Spleen (tissue), 11 donors: ENCODE data around the gene SHE. TPM values are rescaled to one million over a fixed set of nuclear protein-coding genes. Genes with fewer than 3 reads are reported as not detected.

Experiments
- DNase-seq: peaks from one replicate; pipeline ENCODE4 v3.0.0-alpha.2; 2020
- H3K27ac ChIP-seq, 8 donors: fragments of 200-600 bp; sonication (generic) in 7 of 8; 1 replicate in 4 of 8; 2 replicates in 4 of 8; pipeline versions ENCODE4 v1.5.0 to v1.8.0; 2016 to 2021; ENCODE audit warnings: inconsistent platforms in 4 of 8, mild to moderate bottlenecking in 4 of 8, moderate library complexity in 1 of 8
- H3K27me3 ChIP-seq, 7 donors: fragments of 200-600 bp; sonication (generic) in 6 of 7; replicated peaks in 1 of 7; 1 replicate in 4 of 7; 2 replicates in 3 of 7; pipeline versions ENCODE4 v1.5.0 to v1.8.0; 2016 to 2021; ENCODE audit warnings: inconsistent platforms in 3 of 7, mild to moderate bottlenecking in 1 of 7
- H3K36me3 ChIP-seq, 6 donors: fragments of 200-600 bp; sonication (generic) in 5 of 6; 1 replicate in 4 of 6; 2 replicates in 2 of 6; pipeline versions ENCODE4 v1.5.0 to v1.8.0; 2016 to 2021; ENCODE audit warnings: inconsistent platforms in 2 of 6
- H3K4me1 ChIP-seq, 6 donors: fragments of 200-600 bp; sonication (generic) in 5 of 6; 1 replicate in 3 of 6; 2 replicates in 3 of 6; pipeline versions ENCODE4 v1.5.0 to v1.8.0; 2016 to 2021; ENCODE audit warnings: inconsistent platforms in 3 of 6
- H3K4me3 ChIP-seq, 8 donors: fragments of 200-600 bp; sonication (generic) in 7 of 8; 1 replicate in 4 of 8; 2 replicates in 4 of 8; pipeline versions ENCODE4 v1.5.0 to v1.8.0; 2016 to 2021; ENCODE audit warnings: inconsistent platforms in 4 of 8, mild to moderate bottlenecking in 4 of 8, moderate library complexity in 2 of 8
- H3K9me3 ChIP-seq, 8 donors: fragments of 200-600 bp; sonication (generic) in 7 of 8; 1 replicate in 4 of 8; 2 replicates in 4 of 8; pipeline versions ENCODE4 v1.5.0 to v1.8.0; 2016 to 2021; ENCODE audit warnings: inconsistent platforms in 4 of 8
- CTCF ChIP-seq, 11 experiments: fragments of 200-600 bp in 7 of 11; fragments of 450-650 bp in 4 of 11; sonication (generic) in 4 of 11; IDR thresholded peaks in 8 of 11; conservative IDR thresholded peaks in 3 of 11; 1 replicate in 7 of 11; 2 replicates in 4 of 11; pipeline versions ENCODE4 v1.4.0 to v1.8.0; 2016 to 2021; ENCODE audit warnings: antibody characterized with exemption in 11 of 11, inconsistent platforms in 4 of 11, mild to moderate bottlenecking in 1 of 11
- POLR2A ChIP-seq, 3 donors: fragments of 450-650 bp; IDR thresholded peaks; one replicate each; pipeline ENCODE4 v1.5.1; 2017; ENCODE audit warnings: antibody characterized with exemption in 3 of 3, mild to moderate bottlenecking in 1 of 3
- POLR2AphosphoS5 ChIP-seq, 3 donors: sonication (generic); formaldehyde crosslinking; IDR thresholded peaks; one replicate each; pipeline ENCODE4 v1.5.1; 2017; ENCODE audit warnings: antibody characterized with exemption in 3 of 3
- whole genome bisulfite sequencing, 5 donors: extraction: QIAGEN DNeasy Blood & Tissue Kit in 3 of 5; methylation state at CpG; one replicate each; pipeline versions ENCODE4 v1.1.5 to v1.1.7; 2013 to 2018; 5-methylcytosine and 5-hydroxymethylcytosine counted together
- intact Hi-C: fragments of 100-400 bp; cut with DNase I; formaldehyde crosslinking; loops from one replicate; pipeline ENCODE4 v1.15.0; 2023; ENCODE audit warnings: low total_unique reads
- polyA plus RNA-seq, 3 donors: library from polyadenylated mRNA; stranded (reverse); fragments of 200-250 nt; gene quantifications; one replicate each; pipeline ENCODE4 v1.2.1, GENCODE V29; 2013
- total RNA-seq, 7 donors: library from RNA; depleted of rRNA in 3 of 7; stranded (reverse); fragments of >200 nt in 3 of 7; fragmentation: NEBNext Ultra II Directional in 4 of 7; extraction: Animal tissue kit (Norgen Biotek cat#: 25700) in 4 of 7; gene quantifications; one replicate each; pipeline versions ENCODE4 v1.1.0 to v1.2.1, GENCODE V29; 2016 to 2021
- donor health status: healthy with polysubstance abuse.
- donor health status: DM: no; HTN: no; CAD: no; lungs with moderate emphysema.
- donor health status: DM: no; HTN: no; CAD: no.
- donor health status: Bipolar disorder and iron deficiency.
- donor health status: healthy.
- donor health status: DM: no; HTN: no; CAD: no.
- donor health status: DM: yes; HTN: yes; CAD: no.

SHE gene
- total and polyA plus RNA-seq, 10 donors, result 8.2 to 54.7 (median 32.4) TPM

- intact Hi-C loops, result no loop called here
- no peak for DNase-seq
- no peaks in the 10 kb centered on the region for H3K9me3 ChIP-seq
- no peak overlapping the region for H3K27ac ChIP-seq
- 85 to 95% (median 90%) methylated on average over 10 of the region's 10 CpGs for WGBS, 5 donors
- peaks cover 0 to 32% (median 8%) of the 10 kb centered on the region in 6 donors for H3K4me1 ChIP-seq
- no peak overlapping the region for H3K4me3 ChIP-seq
- TF ChIP-seq POLR2A (IDR thresholded peaks at IDR 0.05) (no peak), POLR2AphosphoS5 (IDR thresholded peaks at IDR 0.05) (no peak), CTCF (IDR thresholded peaks at IDR 0.05 in 8 of 11, conservative IDR thresholded peaks at IDR 0.05 in 3 of 11) (no peak)
- H3K27me3 ChIP-seq, result no peaks in the 10 kb centered on the region
- H3K36me3 ChIP-seq, result peaks cover 0 to 97% (median 22%) of the 10 kb centered on the region in 6 donors
Measured at GRCh38 chr1:154446292-154446691, 55.9 kb downstream of the SHE start.

GRCh38 chr1:154445040-154445472, 57.2 kb downstream of the SHE start:
- no peaks in the 10 kb centered on the region for H3K9me3 ChIP-seq
- H3K4me1 ChIP-seq, result peaks cover 0 to 44% (median 16%) of the 10 kb centered on the region in 6 donors
- H3K27ac ChIP-seq, result no peak overlapping the region
- intact Hi-C loops, result no loop called here
- peaks cover 0 to 96% (median 20%) of the 10 kb centered on the region in 6 donors for H3K36me3 ChIP-seq
- no peak overlapping the region for H3K4me3 ChIP-seq
- TF ChIP-seq CTCF (IDR thresholded peaks at IDR 0.05 in 8 of 11, conservative IDR thresholded peaks at IDR 0.05 in 3 of 11) (no peak), POLR2A (IDR thresholded peaks at IDR 0.05) (no peak)
- WGBS, 5 donors, result 31 to 38% (median 35%) methylated on average over 6 to 7 of the region's 7 CpGs
- no peak for DNase-seq
- H3K27me3 ChIP-seq, result no peaks in the 10 kb centered on the region

GRCh38 chr1:154443274-154444013, 58.8 kb downstream of the SHE start:
- 88 to 92% (median 89%) methylated on average over 8 of the region's 8 CpGs for WGBS, 5 donors
- Histone ChIP-seq H3K36me3 (peaks cover 0 to 94% (median 10%) of the 10 kb centered on the region in 6 donors), H3K27me3 (no peaks in the 10 kb centered on the region), H3K4me3 (no peak overlapping the region), H3K9me3 (no peaks in the 10 kb centered on the region), H3K4me1 (peaks cover 0 to 60% (median 29%) of the 10 kb centered on the region in 6 donors), H3K27ac (no peak overlapping the region)
- DNase-seq, result no peak
- no peak for TF ChIP-seq POLR2AphosphoS5 (IDR thresholded peaks at IDR 0.05)
- no peak for TF ChIP-seq POLR2A (IDR thresholded peaks at IDR 0.05)
- no peak for TF ChIP-seq CTCF (IDR thresholded peaks at IDR 0.05 in 8 of 11, conservative IDR thresholded peaks at IDR 0.05 in 3 of 11)
- intact Hi-C loops, result no loop called here

- Histone ChIP-seq H3K27me3 (no peaks in the 10 kb centered on the region), H3K36me3 (peaks cover 0 to 97% (median 3%) of the 10 kb centered on the region in 6 donors), H3K9me3 (no peaks in the 10 kb centered on the region), H3K4me1 (peaks cover 0 to 64% (median 29%) of the 10 kb centered on the region in 6 donors), H3K4me3 (no peak overlapping the region), H3K27ac (peak overlapping the region in 2 of 8 donors; percentile 11 to 41)
- no peak for DNase-seq
- intact Hi-C loops, result no loop called here
- no peak for TF ChIP-seq POLR2AphosphoS5 (IDR thresholded peaks at IDR 0.05)
- TF ChIP-seq POLR2A (IDR thresholded peaks at IDR 0.05), result no peak
- TF ChIP-seq CTCF (IDR thresholded peaks at IDR 0.05 in 8 of 11, conservative IDR thresholded peaks at IDR 0.05 in 3 of 11), result peak in 5 of 11 experiments; percentile 23 to 45 (median 38)
- WGBS, 5 donors, result 69 to 81% (median 71%) methylated on average over 13 of the region's 13 CpGs
Measured at GRCh38 chr1:154442006-154442740, 60.0 kb downstream of the SHE start.
